ENCODE results near the gene USH2A. TPM values are rescaled to one million over a fixed set of nuclear protein-coding genes. Genes with fewer than 3 reads are reported as not detected.

USH2A gene
- total RNA-seq, 4 donors from 2014 or later = under 0.01 to 2.0 (median 0.22) TPM; not detected in 1

DNA sequence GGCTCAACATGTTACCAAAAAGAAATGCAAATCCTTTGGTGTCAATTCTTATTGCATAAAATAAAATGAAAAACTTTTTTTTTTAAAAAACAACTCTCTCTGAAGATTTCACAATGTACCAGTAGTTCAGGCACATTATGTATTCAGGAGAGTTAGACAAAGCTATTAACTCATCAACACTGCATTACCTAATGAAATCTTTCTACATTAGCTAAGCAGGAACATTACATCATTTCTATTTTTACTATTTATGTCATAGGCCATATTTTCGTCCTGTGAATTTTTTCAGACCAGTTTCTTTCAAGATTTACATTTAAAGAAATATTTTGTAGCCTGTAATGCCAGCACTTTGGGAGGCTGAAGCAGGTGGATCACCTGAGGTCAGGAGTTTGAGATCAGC lies 366.2 kb downstream of the USH2A start:
- Histone ChIP-seq H3K36me3 (no peaks in the 10 kb centered on the region), H3K27ac (no peak overlapping the region), H3K4me1 (no peaks in the 10 kb centered on the region), H3K27me3 (no peaks in the 10 kb centered on the region), H3K9me3 (no peaks in the 10 kb centered on the region), H3K4me3 (replicated peaks in 1 of 3) (no peak overlapping the region)
- DNase-seq = no peak
- 50 to 64% methylated on average over 1 of the region's 1 CpG for WGBS, 2 donors
- intact Hi-C loops (cut with DNase I) = no loop called here
- TF ChIP-seq, protein P1, sequence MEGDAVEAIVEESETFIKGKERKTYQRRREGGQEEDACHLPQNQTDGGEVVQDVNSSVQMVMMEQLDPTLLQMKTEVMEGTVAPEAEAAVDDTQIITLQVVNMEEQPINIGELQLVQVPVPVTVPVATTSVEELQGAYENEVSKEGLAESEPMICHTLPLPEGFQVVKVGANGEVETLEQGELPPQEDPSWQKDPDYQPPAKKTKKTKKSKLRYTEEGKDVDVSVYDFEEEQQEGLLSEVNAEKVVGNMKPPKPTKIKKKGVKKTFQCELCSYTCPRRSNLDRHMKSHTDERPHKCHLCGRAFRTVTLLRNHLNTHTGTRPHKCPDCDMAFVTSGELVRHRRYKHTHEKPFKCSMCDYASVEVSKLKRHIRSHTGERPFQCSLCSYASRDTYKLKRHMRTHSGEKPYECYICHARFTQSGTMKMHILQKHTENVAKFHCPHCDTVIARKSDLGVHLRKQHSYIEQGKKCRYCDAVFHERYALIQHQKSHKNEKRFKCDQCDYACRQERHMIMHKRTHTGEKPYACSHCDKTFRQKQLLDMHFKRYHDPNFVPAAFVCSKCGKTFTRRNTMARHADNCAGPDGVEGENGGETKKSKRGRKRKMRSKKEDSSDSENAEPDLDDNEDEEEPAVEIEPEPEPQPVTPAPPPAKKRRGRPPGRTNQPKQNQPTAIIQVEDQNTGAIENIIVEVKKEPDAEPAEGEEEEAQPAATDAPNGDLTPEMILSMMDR (IDR thresholded peaks at IDR 0.05) = no peak
- TF ChIP-seq POLR2A (IDR thresholded peaks at IDR 0.05) = no peak

DNA sequence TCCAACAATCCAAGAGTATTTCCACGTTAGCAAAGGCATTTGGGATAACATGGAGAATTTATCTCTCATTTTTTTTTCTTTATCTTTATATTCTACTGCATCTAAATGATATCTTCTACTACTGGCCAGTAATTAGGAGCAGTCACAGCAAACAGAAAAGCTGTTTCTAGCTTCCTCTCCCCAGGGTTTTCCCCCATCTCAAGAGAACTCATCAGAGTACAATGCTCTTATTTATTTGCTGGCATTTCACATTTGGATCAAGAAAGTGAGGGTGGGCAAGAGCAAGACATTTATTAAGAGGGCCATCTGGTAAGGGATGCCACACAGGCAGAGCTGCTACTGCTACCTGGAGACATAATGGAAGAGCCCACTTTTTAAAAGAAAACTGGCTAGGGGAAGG lies 368.2 kb downstream of the USH2A start:
- H3K4me1 ChIP-seq = no peaks in the 10 kb centered on the region
- H3K27me3 ChIP-seq = no peaks in the 10 kb centered on the region
- no peaks in the 10 kb centered on the region for H3K36me3 ChIP-seq
- intact Hi-C loops (cut with DNase I) = no loop called here
- H3K9me3 ChIP-seq = no peaks in the 10 kb centered on the region
- 72 to 76% methylated on average over 1 of the region's 1 CpG for WGBS, 2 donors
- TF ChIP-seq, protein P1 (IDR thresholded peaks at IDR 0.05) = no peak
- TF ChIP-seq POLR2A (IDR thresholded peaks at IDR 0.05) = no peak
- H3K27ac ChIP-seq = no peak overlapping the region
- no peak overlapping the region for H3K4me3 ChIP-seq (replicated peaks in 1 of 3)
- DNase-seq = no peak

DNA sequence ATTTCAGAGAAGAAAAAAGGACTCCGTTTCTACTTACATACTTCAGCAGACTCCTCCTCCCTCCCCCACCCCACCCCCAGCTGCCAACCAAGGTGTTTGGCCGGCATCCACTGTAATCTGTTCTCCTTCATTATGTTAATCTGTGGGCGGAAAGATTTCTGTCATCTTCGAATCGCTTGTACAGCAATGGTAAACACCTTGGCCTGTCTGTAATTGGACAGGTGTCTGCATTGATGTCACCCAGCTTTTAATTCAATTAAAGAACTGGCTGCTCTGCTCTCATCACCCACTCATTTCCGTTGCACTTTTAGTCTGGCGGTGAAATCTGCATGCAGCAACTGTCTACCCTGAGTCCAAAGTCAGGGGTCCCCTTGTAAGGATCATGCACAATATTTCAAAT lies 368.6 kb downstream of the USH2A start:
- Histone ChIP-seq H3K27me3 (no peaks in the 10 kb centered on the region), H3K4me1 (no peaks in the 10 kb centered on the region), H3K36me3 (no peaks in the 10 kb centered on the region), H3K9me3 (no peaks in the 10 kb centered on the region), H3K4me3 (replicated peaks in 1 of 3) (no peak overlapping the region), H3K27ac (no peak overlapping the region)
- WGBS, 2 donors = 65 to 68% methylated on average over 7 of the region's 7 CpGs
- intact Hi-C loops (cut with DNase I) = no loop called here
- TF ChIP-seq POLR2A (IDR thresholded peaks at IDR 0.05) = no peak
- TF ChIP-seq, protein P1 (IDR thresholded peaks at IDR 0.05) = no peak
- DNase-seq = no peak

DNA sequence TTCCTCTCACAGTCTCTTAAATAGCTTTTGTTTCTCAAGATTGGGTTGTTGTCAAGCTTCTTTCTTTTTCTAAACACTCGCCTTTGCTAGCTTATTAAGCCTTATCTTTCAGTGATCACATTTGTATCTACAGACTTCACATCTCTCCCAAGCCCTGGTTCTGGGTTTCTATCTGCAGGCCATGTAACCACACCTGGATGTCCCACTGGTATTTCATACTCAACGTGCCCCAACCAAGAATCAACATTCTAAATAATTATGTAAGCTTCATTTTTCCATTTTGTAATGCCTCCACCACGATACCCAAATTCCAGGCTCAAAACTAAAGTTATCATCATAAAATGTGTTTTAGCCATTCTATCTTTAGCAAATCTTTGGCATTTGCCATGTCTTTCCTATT lies 372.2 kb downstream of the USH2A start:
- no peak for TF ChIP-seq POLR2A (IDR thresholded peaks at IDR 0.05)
- TF ChIP-seq, protein P1 (IDR thresholded peaks at IDR 0.05) = no peak
- Histone ChIP-seq H3K4me3 (replicated peaks in 1 of 3) (no peak overlapping the region), H3K9me3 (no peaks in the 10 kb centered on the region), H3K27ac (no peak overlapping the region), H3K4me1 (no peaks in the 10 kb centered on the region), H3K27me3 (no peaks in the 10 kb centered on the region), H3K36me3 (no peaks in the 10 kb centered on the region)
- no peak for DNase-seq
- intact Hi-C loops (cut with DNase I) = no loop called here
- WGBS, 2 donors = 86% methylated on average over 3 of the region's 3 CpGs

DNA sequence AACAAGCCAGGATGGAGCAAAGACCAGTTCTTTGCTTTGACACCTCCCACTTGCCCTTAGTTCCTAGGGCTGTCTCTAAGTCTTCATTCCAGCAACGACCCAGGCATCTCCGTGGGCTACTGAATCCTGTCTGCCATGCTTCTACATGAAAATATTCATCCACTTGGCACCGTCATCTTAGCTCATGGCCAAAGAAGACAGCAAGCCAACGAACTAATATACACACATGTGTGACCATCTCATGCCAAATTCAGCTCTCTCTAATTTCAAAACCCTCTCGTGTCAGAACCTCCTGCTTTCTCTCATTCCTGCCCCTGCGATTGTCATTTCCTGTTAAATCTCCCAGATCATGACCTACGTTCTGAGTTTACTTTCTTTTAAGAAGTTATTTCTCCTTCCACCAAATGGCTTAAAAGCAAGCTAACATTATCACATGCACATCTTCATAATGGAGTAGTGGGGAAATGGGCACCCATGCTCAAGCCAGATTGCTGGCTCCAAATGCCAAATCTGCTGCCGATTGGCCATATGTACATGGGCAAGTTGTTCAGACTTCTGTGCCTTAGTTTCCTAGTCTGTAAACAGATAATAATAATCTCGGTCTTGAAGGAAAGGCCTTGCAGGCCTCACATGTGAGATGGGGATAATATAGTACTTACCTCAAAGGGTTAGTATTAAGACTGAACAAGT lies 373.4 kb downstream of the USH2A start:
- no peaks in the 10 kb centered on the region for H3K27me3 ChIP-seq
- no peaks in the 10 kb centered on the region for H3K4me1 ChIP-seq
- intact Hi-C loops (cut with DNase I) = no loop called here
- WGBS, 2 donors = 85 to 87% methylated on average over 9 of the region's 9 CpGs
- no peaks in the 10 kb centered on the region for H3K9me3 ChIP-seq
- no peak overlapping the region for H3K4me3 ChIP-seq (replicated peaks in 1 of 3)
- H3K27ac ChIP-seq = no peak overlapping the region
- TF ChIP-seq, protein P1 (IDR thresholded peaks at IDR 0.05) = no peak
- no peak for TF ChIP-seq POLR2A (IDR thresholded peaks at IDR 0.05)
- H3K36me3 ChIP-seq = no peaks in the 10 kb centered on the region
- no peak for DNase-seq
